Left colon (tissue), 2 donors: ENCODE measurements around the gene QPRT. TPM values are rescaled to one million over a fixed set of nuclear protein-coding genes. Genes with fewer than 3 reads are reported as not detected.
"Not testable (repeated sequence)": the region's sequence is repeated elsewhere in the genome, so short reads cannot be mapped to it uniquely, and the experiment has no call there.

Source experiments
- ATAC-seq: fragments of 200-7000 bp; cut with Tn5 transposase; one replicate; pipeline ENCODE4 v1.9.1; 2020; ENCODE audit warnings: mild to moderate bottlenecking, moderate library complexity
- DNase-seq, 2 donors: peaks; one replicate each; pipeline ENCODE4 v3.0.0-alpha.2; 2020
- intact Hi-C, 2 donors: fragments of 100-400 bp; cut with DNase I in 1 of 2; cut with micrococcal nuclease in 1 of 2; formaldehyde crosslinking; loops; one replicate each; pipeline versions ENCODE4 v1.11.2 to v1.14.0; 2022; cut with DNase I, micrococcal nuclease
- total RNA-seq, 2 donors: library from RNA; stranded (reverse); fragmentation: NEBNext Ultra II Directional; extraction: Animal tissue kit (Norgen Biotek cat#: 25700); gene quantifications; one replicate each; pipeline ENCODE4 v1.2.1, GENCODE V29; 2021
- donor health status: DM: no; HTN: no; CAD: no.
- donor health status: DM: yes; HTN: yes; CAD: no.

QPRT gene
- total RNA-seq, 2 donors from 2014 or later: 44.9 to 47.4 TPM

GRCh38 chr16:29658705-29659104 lies 20.3 kb upstream of the QPRT start:
- DNase-seq: no peak
- intact Hi-C loops: no loop called here
- no peak for ATAC-seq

GRCh38 chr16:29662000-29662728 lies 16.8 kb upstream of the QPRT start:
- DNase-seq: no peak
- ATAC-seq: no peak
- intact Hi-C loops: no loop called here

GRCh38 chr16:29662729-29663015 lies 16.3 kb upstream of the QPRT start:
- peak in 1 of 2 donors; percentile 30 for DNase-seq
- intact Hi-C loops: no loop called here
- no peak for ATAC-seq

- ATAC-seq (no peak), DNase-seq (peak in 1 of 2 donors; percentile 31)
- intact Hi-C loops: no loop called here
Measured at GRCh38 chr16:29663016-29663806, 15.8 kb upstream of the QPRT start, which contains the start of gene SPN. Gene SPN (plus strand): TSS chr16:29663247. CDS start chr16:29663729, 482 bp downstream.

- no peak for DNase-seq
- no peak for ATAC-seq
- intact Hi-C loops: no loop called here
Measured at GRCh38 chr16:29663807-29664090, 15.2 kb upstream of the QPRT start.

GRCh38 chr16:29664091-29664921 lies 14.7 kb upstream of the QPRT start:
- ATAC-seq: no peak
- DNase-seq: peak in 1 of 2 donors; percentile 39
- intact Hi-C loops: no loop called here

- intact Hi-C loops: no loop called here
- no peak for DNase-seq
- no peak for ATAC-seq
Measured at GRCh38 chr16:29665294-29666077, 13.5 kb upstream of the QPRT start.

GRCh38 chr16:29667322-29667610 lies 11.7 kb upstream of the QPRT start:
- intact Hi-C loops, DNase-seq, ATAC-seq: not testable (repeated sequence)

GRCh38 chr16:29667755-29668154 lies 11.2 kb upstream of the QPRT start:
- no peak for DNase-seq
- intact Hi-C loops: no loop called here
- ATAC-seq: no peak

GRCh38 chr16:29668267-29668666 lies 10.7 kb upstream of the QPRT start:
- intact Hi-C loops: no loop called here
- ATAC-seq: no peak
- DNase-seq: no peak

GRCh38 chr16:29673501-29673900 lies 5.5 kb upstream of the QPRT start:
- ATAC-seq: no peak
- DNase-seq: no peak
- intact Hi-C loops: no loop called here

- peak; percentile 80 for ATAC-seq
- peak; percentile 74 to 83 for DNase-seq
Measured at GRCh38 chr16:29674188-29674587, 4.8 kb upstream of the QPRT start.

GRCh38 chr16:29675811-29676643 lies 3.0 kb upstream of the QPRT start:
- intact Hi-C loops: no loop called here
- DNase-seq (no peak), ATAC-seq (peak; percentile 24)

More at GRCh38 chr16:29674188-29674587, 4.8 kb upstream of the QPRT start:
- intact Hi-C loops: no loop called here

GRCh38 chr16:29676989-29677785 lies 1.8 kb upstream of the QPRT start:
- DNase-seq (no peak), ATAC-seq (no peak)
- intact Hi-C loops: no loop called here

GRCh38 chr16:29680180-29680598 lies 1.2 kb downstream of the QPRT start:
- ATAC-seq (peak; percentile 75), DNase-seq (peak; percentile 61 to 72)
- intact Hi-C loops: no loop called here

- intact Hi-C loops: no loop called here
- ATAC-seq (no peak), DNase-seq (no peak)
Measured at GRCh38 chr16:29683543-29684090, 4.6 kb downstream of the QPRT start.

GRCh38 chr16:29684679-29685078 lies 5.7 kb downstream of the QPRT start:
- no peak for DNase-seq
- ATAC-seq: no peak
- intact Hi-C loops: no loop called here
